HL-60 (cell line): ENCODE results near the gene USP8.

ENCODE experiments used
- DNase-seq, 2 experiments: peaks; one replicate each; pipeline ENCODE4 v3.0.0-alpha.2; 2010 to 2020; ENCODE audit warnings: low read depth in 1 of 2, low spot score in 1 of 2
- H3K27ac ChIP-seq: fragments of 250-450 bp; sonication (Bioruptor Pico); replicated peaks from 2 replicates; pipeline ENCODE4 v1.5.1; 2020; ENCODE audit warnings: mild to moderate bottlenecking, moderate library complexity
- H3K27me3 ChIP-seq: fragments of 250-450 bp; sonication (Bioruptor Pico); 2 replicates; pipeline ENCODE4 v1.5.1; 2021; ENCODE audit warnings: mild to moderate bottlenecking, moderate library complexity; ENCODE audit not compliant: insufficient read depth, poor library complexity, severe bottlenecking
- H3K4me3 ChIP-seq: replicated peaks from 2 replicates; pipeline ENCODE4 v1.5.1; 2011; ENCODE audit warnings: mild to moderate bottlenecking, control low read depth, low read length; ENCODE audit not compliant: insufficient read depth
- CTCF ChIP-seq: IDR thresholded peaks from one replicate; pipeline ENCODE4 v1.5.1; 2011; ENCODE audit warnings: low read length, control low read depth, inconsistent platforms; ENCODE audit not compliant: insufficient read depth
- GABPA ChIP-seq: IDR thresholded peaks from 2 replicates; pipeline ENCODE4 v1.6.1; 2012; ENCODE audit warnings: low read depth
- POLR2AphosphoS5 ChIP-seq: IDR thresholded peaks from 2 replicates; pipeline ENCODE4 v1.6.1; 2012; ENCODE audit warnings: low read depth
- SPI1 ChIP-seq: IDR thresholded peaks from 2 replicates; pipeline ENCODE4 v1.6.1; 2012; ENCODE audit warnings: low read depth, mild to moderate bottlenecking, borderline replicate concordance
- TF ChIP-seq, protein P1 (sequence below): IDR thresholded peaks from 2 replicates; pipeline ENCODE4 v1.6.1; 2012; ENCODE audit warnings: low read depth; ENCODE audit not compliant: insufficient replicate concordance

Gene USP8

DNA sequence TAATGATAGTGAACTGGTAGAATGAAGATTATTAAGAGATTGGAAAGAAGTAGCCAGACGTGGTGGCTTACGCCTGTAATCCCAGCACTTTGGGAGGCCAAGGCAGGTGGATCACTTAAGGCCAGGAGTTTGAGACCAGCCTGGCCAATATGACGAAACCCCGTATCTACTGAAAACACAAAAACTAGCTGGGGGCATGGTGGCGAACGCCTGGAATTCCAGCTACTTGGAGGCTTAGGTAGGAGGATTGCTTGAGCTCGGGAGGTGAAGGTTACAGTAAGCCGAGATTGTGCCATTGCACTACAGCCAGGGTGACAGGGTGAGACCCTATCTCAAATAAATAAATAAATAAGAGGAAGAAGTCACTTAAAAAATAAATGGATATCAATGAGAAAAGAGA, 14.0 kb downstream of the USP8 start:
- Histone ChIP-seq H3K27me3 (no peaks in the 10 kb centered on the region), H3K27ac (no peak overlapping the region), H3K4me3 (no peak overlapping the region)
- DNase-seq = no peak
- TF ChIP-seq POLR2AphosphoS5 = no peak
- TF ChIP-seq GABPA = no peak
- no peak for TF ChIP-seq CTCF
- TF ChIP-seq SPI1 = no peak
- TF ChIP-seq, protein P1, sequence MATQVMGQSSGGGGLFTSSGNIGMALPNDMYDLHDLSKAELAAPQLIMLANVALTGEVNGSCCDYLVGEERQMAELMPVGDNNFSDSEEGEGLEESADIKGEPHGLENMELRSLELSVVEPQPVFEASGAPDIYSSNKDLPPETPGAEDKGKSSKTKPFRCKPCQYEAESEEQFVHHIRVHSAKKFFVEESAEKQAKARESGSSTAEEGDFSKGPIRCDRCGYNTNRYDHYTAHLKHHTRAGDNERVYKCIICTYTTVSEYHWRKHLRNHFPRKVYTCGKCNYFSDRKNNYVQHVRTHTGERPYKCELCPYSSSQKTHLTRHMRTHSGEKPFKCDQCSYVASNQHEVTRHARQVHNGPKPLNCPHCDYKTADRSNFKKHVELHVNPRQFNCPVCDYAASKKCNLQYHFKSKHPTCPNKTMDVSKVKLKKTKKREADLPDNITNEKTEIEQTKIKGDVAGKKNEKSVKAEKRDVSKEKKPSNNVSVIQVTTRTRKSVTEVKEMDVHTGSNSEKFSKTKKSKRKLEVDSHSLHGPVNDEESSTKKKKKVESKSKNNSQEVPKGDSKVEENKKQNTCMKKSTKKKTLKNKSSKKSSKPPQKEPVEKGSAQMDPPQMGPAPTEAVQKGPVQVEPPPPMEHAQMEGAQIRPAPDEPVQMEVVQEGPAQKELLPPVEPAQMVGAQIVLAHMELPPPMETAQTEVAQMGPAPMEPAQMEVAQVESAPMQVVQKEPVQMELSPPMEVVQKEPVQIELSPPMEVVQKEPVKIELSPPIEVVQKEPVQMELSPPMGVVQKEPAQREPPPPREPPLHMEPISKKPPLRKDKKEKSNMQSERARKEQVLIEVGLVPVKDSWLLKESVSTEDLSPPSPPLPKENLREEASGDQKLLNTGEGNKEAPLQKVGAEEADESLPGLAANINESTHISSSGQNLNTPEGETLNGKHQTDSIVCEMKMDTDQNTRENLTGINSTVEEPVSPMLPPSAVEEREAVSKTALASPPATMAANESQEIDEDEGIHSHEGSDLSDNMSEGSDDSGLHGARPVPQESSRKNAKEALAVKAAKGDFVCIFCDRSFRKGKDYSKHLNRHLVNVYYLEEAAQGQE = no peak

DNA sequence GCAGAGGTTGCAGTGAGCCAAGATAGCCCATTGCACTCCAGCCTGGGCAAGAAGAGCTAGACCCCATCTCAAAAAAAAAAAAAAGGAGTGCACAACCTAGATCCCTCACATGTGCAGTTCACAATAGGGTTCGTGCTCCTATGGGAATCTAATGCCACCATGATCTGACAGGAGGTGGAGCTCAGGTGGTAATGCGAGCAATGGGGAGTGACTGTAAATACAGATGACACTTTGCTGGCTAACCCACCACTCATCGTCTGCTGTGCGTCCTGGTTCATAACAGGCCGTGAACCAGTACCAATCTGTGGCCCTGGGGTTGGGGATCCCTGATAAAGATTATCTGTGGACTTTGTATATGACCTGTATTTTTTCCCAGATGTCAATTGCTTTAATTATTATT, 16.7 kb downstream of the USP8 start:
- Histone ChIP-seq H3K27ac (no peak overlapping the region), H3K4me3 (no peak overlapping the region), H3K27me3 (no peaks in the 10 kb centered on the region)
- DNase-seq = no peak
- TF ChIP-seq, protein P1 = no peak
- TF ChIP-seq GABPA (no peak), SPI1 (no peak), POLR2AphosphoS5 (no peak), CTCF (no peak)

DNA sequence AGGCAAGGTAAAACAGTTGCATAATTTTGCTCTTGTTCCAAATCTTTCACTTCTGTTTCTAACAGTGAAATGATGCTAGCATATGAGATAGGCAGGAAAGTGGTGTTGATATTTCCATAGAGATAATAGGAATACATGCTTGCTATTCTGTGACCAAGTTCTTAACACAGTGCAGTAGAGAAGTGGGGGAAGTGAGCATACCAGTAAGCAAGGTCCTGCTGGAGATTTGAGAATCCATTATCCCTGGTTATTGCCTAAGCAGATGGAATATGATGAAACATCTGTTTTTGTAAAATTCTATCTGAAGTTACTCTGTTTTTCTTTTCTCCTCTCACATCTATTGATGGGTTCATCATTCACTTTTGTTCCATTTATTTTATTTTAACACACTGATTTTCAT, 28.7 kb downstream of the USP8 start:
- TF ChIP-seq SPI1 (no peak), GABPA (no peak), CTCF (no peak), POLR2AphosphoS5 (no peak)
- TF ChIP-seq, protein P1 = no peak
- H3K4me3 ChIP-seq = no peak overlapping the region
- no peak for DNase-seq
- H3K27me3 ChIP-seq = no peaks in the 10 kb centered on the region
- H3K27ac ChIP-seq = no peak overlapping the region
